HCT116 (cell line): Measurements from ENCODE around the gene DOCK4.

ENCODE experiments used
- CBX3 ChIP-seq: IDR thresholded peaks from 2 replicates; pipeline ENCODE4 v1.6.1; 2012; ENCODE audit warnings: low read depth
- EZH2 ChIP-seq: fragments of 200-600 bp; sonication (generic); IDR thresholded peaks from 2 replicates; pipeline ENCODE4 v1.6.1; 2017; ENCODE audit warnings: antibody characterized with exemption, mixed run types
- JUND ChIP-seq: IDR thresholded peaks from 2 replicates; pipeline ENCODE4 v1.6.1; 2012
- POLR2A ChIP-seq: IDR thresholded peaks from 2 replicates; pipeline ENCODE4 v1.7.0; 2011; ENCODE audit warnings: borderline replicate concordance; ENCODE audit not compliant: insufficient read depth, insufficient read length; ENCODE audit errors: extremely low read depth
- POLR2AphosphoS5 ChIP-seq: IDR thresholded peaks from 2 replicates; pipeline ENCODE4 v1.6.1; 2011; ENCODE audit warnings: mild to moderate bottlenecking, low read depth, low read length, moderate library complexity
- SIN3A ChIP-seq: IDR thresholded peaks from 2 replicates; pipeline ENCODE4 v1.6.1; 2012; ENCODE audit warnings: low read depth
- YY1 ChIP-seq: IDR thresholded peaks from 2 replicates; pipeline ENCODE4 v1.6.1; 2011; ENCODE audit warnings: low read length, low read depth, moderate library complexity, mild to moderate bottlenecking; ENCODE audit not compliant: insufficient replicate concordance; ENCODE audit errors: extremely low read depth
- TF ChIP-seq, protein P1 (sequence below), 3 experiments: fragments of 200-600 bp in 1 of 3; sonication (generic) in 1 of 3; IDR thresholded peaks in 2 of 3; conservative IDR thresholded peaks in 1 of 3; 2 replicates each; pipeline ENCODE4 v1.5.1; 2012 to 2017; ENCODE audit warnings: low read depth in 2 of 3, low read length in 2 of 3, antibody characterized with exemption in 1 of 3, borderline replicate concordance in 1 of 3, control low read depth in 1 of 3, mild to moderate bottlenecking in 1 of 3, mixed read lengths in 1 of 3, mixed run types in 1 of 3, moderate library complexity in 1 of 3; ENCODE audit not compliant: insufficient read depth in 1 of 3
- TF ChIP-seq, protein P2 (sequence below): IDR thresholded peaks from 2 replicates; pipeline ENCODE4 v1.6.1; 2012; ENCODE audit warnings: low read depth
- TF ChIP-seq, protein P3 (sequence below): IDR thresholded peaks from 2 replicates; pipeline ENCODE4 v1.6.1; 2012
- TF ChIP-seq, protein P4 (sequence below): IDR thresholded peaks from 2 replicates; pipeline ENCODE4 v1.6.1; 2011; ENCODE audit warnings: mild to moderate bottlenecking, low read length, moderate library complexity; ENCODE audit not compliant: insufficient replicate concordance; ENCODE audit errors: extremely low read depth

DNA sequence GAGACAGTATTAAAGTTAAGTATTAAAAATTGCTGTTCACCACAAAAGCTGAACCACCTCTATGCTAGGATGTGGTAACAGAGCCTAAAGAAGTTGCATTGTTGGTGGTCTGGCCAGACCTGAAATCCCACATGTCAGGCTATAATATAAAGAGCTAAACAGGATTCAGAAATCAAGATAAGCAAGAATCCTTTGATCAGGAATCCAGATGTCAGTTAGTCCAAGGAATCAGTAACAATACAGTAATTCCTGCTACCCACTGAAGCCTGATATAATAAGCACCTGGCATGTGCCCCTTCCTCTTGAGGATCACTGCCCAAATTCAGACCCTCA lies 49.2 kb upstream of the DOCK4 start:
- TF ChIP-seq YY1 (no peak), POLR2A (no peak), JUND (no peak), SIN3A (no peak), POLR2AphosphoS5 (no peak), EZH2 (no peak), CBX3 (no peak)
- TF ChIP-seq, protein P1, sequence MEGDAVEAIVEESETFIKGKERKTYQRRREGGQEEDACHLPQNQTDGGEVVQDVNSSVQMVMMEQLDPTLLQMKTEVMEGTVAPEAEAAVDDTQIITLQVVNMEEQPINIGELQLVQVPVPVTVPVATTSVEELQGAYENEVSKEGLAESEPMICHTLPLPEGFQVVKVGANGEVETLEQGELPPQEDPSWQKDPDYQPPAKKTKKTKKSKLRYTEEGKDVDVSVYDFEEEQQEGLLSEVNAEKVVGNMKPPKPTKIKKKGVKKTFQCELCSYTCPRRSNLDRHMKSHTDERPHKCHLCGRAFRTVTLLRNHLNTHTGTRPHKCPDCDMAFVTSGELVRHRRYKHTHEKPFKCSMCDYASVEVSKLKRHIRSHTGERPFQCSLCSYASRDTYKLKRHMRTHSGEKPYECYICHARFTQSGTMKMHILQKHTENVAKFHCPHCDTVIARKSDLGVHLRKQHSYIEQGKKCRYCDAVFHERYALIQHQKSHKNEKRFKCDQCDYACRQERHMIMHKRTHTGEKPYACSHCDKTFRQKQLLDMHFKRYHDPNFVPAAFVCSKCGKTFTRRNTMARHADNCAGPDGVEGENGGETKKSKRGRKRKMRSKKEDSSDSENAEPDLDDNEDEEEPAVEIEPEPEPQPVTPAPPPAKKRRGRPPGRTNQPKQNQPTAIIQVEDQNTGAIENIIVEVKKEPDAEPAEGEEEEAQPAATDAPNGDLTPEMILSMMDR (IDR thresholded peaks at IDR 0.05 in 2 of 3, conservative IDR thresholded peaks at IDR 0.05 in 1 of 3; ENCODE audit: borderline replicate concordance in 1 of 3, insufficient read depth in 1 of 3, low read depth in 2 of 3, low read length in 2 of 3) = no peak
- TF ChIP-seq, protein P2, sequence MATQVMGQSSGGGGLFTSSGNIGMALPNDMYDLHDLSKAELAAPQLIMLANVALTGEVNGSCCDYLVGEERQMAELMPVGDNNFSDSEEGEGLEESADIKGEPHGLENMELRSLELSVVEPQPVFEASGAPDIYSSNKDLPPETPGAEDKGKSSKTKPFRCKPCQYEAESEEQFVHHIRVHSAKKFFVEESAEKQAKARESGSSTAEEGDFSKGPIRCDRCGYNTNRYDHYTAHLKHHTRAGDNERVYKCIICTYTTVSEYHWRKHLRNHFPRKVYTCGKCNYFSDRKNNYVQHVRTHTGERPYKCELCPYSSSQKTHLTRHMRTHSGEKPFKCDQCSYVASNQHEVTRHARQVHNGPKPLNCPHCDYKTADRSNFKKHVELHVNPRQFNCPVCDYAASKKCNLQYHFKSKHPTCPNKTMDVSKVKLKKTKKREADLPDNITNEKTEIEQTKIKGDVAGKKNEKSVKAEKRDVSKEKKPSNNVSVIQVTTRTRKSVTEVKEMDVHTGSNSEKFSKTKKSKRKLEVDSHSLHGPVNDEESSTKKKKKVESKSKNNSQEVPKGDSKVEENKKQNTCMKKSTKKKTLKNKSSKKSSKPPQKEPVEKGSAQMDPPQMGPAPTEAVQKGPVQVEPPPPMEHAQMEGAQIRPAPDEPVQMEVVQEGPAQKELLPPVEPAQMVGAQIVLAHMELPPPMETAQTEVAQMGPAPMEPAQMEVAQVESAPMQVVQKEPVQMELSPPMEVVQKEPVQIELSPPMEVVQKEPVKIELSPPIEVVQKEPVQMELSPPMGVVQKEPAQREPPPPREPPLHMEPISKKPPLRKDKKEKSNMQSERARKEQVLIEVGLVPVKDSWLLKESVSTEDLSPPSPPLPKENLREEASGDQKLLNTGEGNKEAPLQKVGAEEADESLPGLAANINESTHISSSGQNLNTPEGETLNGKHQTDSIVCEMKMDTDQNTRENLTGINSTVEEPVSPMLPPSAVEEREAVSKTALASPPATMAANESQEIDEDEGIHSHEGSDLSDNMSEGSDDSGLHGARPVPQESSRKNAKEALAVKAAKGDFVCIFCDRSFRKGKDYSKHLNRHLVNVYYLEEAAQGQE = no peak
- TF ChIP-seq, protein P3, sequence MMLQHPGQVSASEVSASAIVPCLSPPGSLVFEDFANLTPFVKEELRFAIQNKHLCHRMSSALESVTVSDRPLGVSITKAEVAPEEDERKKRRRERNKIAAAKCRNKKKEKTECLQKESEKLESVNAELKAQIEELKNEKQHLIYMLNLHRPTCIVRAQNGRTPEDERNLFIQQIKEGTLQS = no peak
- TF ChIP-seq, protein P4, sequence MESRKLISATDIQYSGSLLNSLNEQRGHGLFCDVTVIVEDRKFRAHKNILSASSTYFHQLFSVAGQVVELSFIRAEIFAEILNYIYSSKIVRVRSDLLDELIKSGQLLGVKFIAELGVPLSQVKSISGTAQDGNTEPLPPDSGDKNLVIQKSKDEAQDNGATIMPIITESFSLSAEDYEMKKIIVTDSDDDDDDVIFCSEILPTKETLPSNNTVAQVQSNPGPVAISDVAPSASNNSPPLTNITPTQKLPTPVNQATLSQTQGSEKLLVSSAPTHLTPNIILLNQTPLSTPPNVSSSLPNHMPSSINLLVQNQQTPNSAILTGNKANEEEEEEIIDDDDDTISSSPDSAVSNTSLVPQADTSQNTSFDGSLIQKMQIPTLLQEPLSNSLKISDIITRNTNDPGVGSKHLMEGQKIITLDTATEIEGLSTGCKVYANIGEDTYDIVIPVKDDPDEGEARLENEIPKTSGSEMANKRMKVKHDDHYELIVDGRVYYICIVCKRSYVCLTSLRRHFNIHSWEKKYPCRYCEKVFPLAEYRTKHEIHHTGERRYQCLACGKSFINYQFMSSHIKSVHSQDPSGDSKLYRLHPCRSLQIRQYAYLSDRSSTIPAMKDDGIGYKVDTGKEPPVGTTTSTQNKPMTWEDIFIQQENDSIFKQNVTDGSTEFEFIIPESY = no peak
